ENCODE data around the gene HMGB4. TPM values are rescaled to one million over a fixed set of nuclear protein-coding genes. Genes with fewer than 3 reads are reported as not detected.

Gene HMGB4
- total RNA-seq, 3 donors from 2014 or later (not counting 1 experiment from before 2014, with no cell fraction given): not detected

GRCh38 chr1:33902486-33903209, 38.8 kb downstream of the HMGB4 start:
- intact Hi-C loops (cut with micrococcal nuclease): no loop called here
- H3K9me3 ChIP-seq (ENCODE audit: control insufficient read depth, insufficient read depth, low read length): no peaks in the 10 kb centered on the region
- no peak overlapping the region for H3K4me3 Mint-ChIP-seq
- H3K27me3 ChIP-seq (ENCODE audit: control insufficient read depth, insufficient read depth, low read length): no peaks in the 10 kb centered on the region
- no peaks in the 10 kb centered on the region for H3K4me1 ChIP-seq (ENCODE audit: control insufficient read depth, insufficient read depth, low read length)
- no peak overlapping the region for H3K4me3 ChIP-seq (ENCODE audit: low read length)
- H3K4me1 Mint-ChIP-seq: no peaks in the 10 kb centered on the region
- H3K27ac Mint-ChIP-seq: no peak overlapping the region
- H3K36me3 Mint-ChIP-seq: no peaks in the 10 kb centered on the region
- WGBS (ENCODE audit: insufficient coverage): 58% methylated on average over 6 of the region's 6 CpGs
- no peak for TF ChIP-seq CTCF (IDR thresholded peaks at IDR 0.05)
- no peak overlapping the region for H3K27ac ChIP-seq (ENCODE audit: low read length)
- H3K36me3 ChIP-seq (ENCODE audit: control insufficient read depth, insufficient read depth, low read length): no peaks in the 10 kb centered on the region
- no peaks in the 10 kb centered on the region for H3K9me3 Mint-ChIP-seq
- peaks cover 0 to 12% of the 10 kb centered on the region in 2 donors for H3K27me3 Mint-ChIP-seq (ENCODE audit: low read depth in 2 of 2)
- ATAC-seq: no peak
- DNase-seq: no peak

DNA sequence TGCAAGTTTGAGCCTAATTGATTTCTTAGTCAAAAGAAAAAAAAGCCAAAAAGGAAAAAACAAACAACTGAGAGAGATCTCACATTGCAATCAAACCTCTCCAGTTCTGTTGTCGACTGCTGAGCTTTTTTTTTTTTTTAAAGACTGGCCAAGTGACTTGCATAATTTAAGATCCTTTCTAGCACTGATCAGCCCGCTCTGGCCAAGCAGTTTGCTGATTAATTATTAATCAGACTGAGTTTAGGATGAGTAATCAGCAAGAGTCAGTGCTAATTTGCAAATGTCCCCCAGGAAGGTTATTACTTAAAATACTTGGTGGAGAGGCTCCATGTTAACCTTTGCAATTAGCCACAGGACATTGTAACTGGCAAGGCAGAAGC, 39.3 kb downstream of the HMGB4 start:
- intact Hi-C loops (cut with micrococcal nuclease): no loop called here
- H3K4me3 ChIP-seq (ENCODE audit: low read length): no peak overlapping the region
- no peak for ATAC-seq
- Mint-ChIP-seq H3K36me3 (no peaks in the 10 kb centered on the region), H3K9me3 (no peaks in the 10 kb centered on the region), H3K27ac (no peak overlapping the region), H3K4me1 (no peaks in the 10 kb centered on the region), H3K4me3 (no peak overlapping the region), H3K27me3 (ENCODE audit: low read depth in 2 of 2) (peaks cover 0 to 12% of the 10 kb centered on the region in 2 donors)
- H3K9me3 ChIP-seq (ENCODE audit: control insufficient read depth, insufficient read depth, low read length): no peaks in the 10 kb centered on the region
- no peak for DNase-seq
- no peaks in the 10 kb centered on the region for H3K4me1 ChIP-seq (ENCODE audit: control insufficient read depth, insufficient read depth, low read length)
- WGBS (ENCODE audit: insufficient coverage): 38% methylated on average over 2 of the region's 2 CpGs
- no peaks in the 10 kb centered on the region for H3K27me3 ChIP-seq (ENCODE audit: control insufficient read depth, insufficient read depth, low read length)
- no peaks in the 10 kb centered on the region for H3K36me3 ChIP-seq (ENCODE audit: control insufficient read depth, insufficient read depth, low read length)
- TF ChIP-seq CTCF (IDR thresholded peaks at IDR 0.05): no peak
- no peak overlapping the region for H3K27ac ChIP-seq (ENCODE audit: low read length)

DNA sequence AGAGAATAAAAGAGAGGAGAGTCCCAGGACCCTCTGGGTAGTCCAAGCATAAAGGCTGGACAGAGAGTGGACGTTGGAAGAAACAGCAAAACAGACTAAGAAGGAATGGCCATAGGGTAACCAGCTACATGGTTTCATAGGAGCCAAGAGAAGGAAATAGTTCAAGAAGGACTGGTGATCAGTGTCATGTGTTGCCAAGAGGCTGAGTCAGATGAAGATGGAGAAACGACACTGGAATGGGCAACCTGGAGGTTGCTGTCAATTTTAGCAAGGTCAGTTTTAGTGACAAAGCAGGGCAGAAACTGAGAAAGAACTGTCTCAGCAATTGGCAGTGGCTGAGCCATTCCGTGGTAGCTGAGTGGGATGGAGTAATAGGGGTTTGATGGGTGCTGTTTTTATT, 41.4 kb downstream of the HMGB4 start:
- no peak overlapping the region for H3K4me3 ChIP-seq (ENCODE audit: low read length)
- Mint-ChIP-seq H3K4me3 (no peak overlapping the region), H3K27me3 (ENCODE audit: low read depth in 2 of 2) (peaks cover 0 to 16% of the 10 kb centered on the region in 2 donors), H3K36me3 (no peaks in the 10 kb centered on the region), H3K4me1 (no peaks in the 10 kb centered on the region), H3K27ac (no peak overlapping the region), H3K9me3 (no peaks in the 10 kb centered on the region)
- H3K27ac ChIP-seq (ENCODE audit: low read length): no peak overlapping the region
- no peaks in the 10 kb centered on the region for H3K9me3 ChIP-seq (ENCODE audit: control insufficient read depth, insufficient read depth, low read length)
- no peak for DNase-seq
- no peak for TF ChIP-seq CTCF (IDR thresholded peaks at IDR 0.05)
- H3K27me3 ChIP-seq (ENCODE audit: control insufficient read depth, insufficient read depth, low read length): no peaks in the 10 kb centered on the region
- intact Hi-C loops (cut with micrococcal nuclease): no loop called here
- H3K36me3 ChIP-seq (ENCODE audit: control insufficient read depth, insufficient read depth, low read length): no peaks in the 10 kb centered on the region
- 70% methylated on average over 3 of the region's 3 CpGs for WGBS (ENCODE audit: insufficient coverage)
- ATAC-seq: no peak
- H3K4me1 ChIP-seq (ENCODE audit: control insufficient read depth, insufficient read depth, low read length): no peaks in the 10 kb centered on the region

DNA sequence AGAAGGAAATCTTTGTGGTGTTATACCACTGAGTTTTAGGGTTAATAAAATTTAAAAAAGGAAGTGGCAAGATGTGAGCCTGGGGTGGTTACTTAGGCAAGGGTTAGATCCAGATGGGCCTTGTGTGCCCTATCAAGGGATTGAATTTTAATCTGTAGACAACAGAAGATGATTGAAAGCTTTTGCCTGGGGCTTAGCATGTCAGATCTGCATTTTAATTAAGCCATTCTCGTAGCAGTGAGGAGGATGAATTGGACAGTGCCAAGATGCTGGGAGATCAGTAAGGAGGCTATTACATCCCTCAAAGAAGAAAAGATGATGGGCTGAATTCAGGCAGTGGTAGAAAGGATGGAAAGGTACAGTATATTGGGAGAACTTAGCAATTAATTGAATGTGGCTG, 42.3 kb downstream of the HMGB4 start:
- no peaks in the 10 kb centered on the region for H3K4me1 ChIP-seq (ENCODE audit: control insufficient read depth, insufficient read depth, low read length)
- H3K36me3 Mint-ChIP-seq: no peaks in the 10 kb centered on the region
- no peak overlapping the region for H3K4me3 ChIP-seq (ENCODE audit: low read length)
- no peak for TF ChIP-seq CTCF (IDR thresholded peaks at IDR 0.05)
- H3K4me1 Mint-ChIP-seq: no peaks in the 10 kb centered on the region
- no peak overlapping the region for H3K4me3 Mint-ChIP-seq
- H3K27ac ChIP-seq (ENCODE audit: low read length): no peak overlapping the region
- peaks cover 4% of the 10 kb centered on the region for H3K27me3 ChIP-seq (ENCODE audit: control insufficient read depth, insufficient read depth, low read length)
- H3K27me3 Mint-ChIP-seq (ENCODE audit: low read depth in 2 of 2): peaks cover 0 to 18% of the 10 kb centered on the region in 2 donors
- no peaks in the 10 kb centered on the region for H3K9me3 ChIP-seq (ENCODE audit: control insufficient read depth, insufficient read depth, low read length)
- no peak for ATAC-seq
- no peaks in the 10 kb centered on the region for H3K36me3 ChIP-seq (ENCODE audit: control insufficient read depth, insufficient read depth, low read length)
- H3K9me3 Mint-ChIP-seq: no peaks in the 10 kb centered on the region
- DNase-seq: no peak
- intact Hi-C loops (cut with micrococcal nuclease): no loop called here
- WGBS (ENCODE audit: insufficient coverage): 71% methylated on average over 1 of the region's 1 CpG
- H3K27ac Mint-ChIP-seq: no peak overlapping the region
